SK-N-SH treated with all-trans-retinoic acid at 6 μM for 48 hours (cell line): Measurements from ENCODE around the gene MEF2C.
"Not testable (repeated sequence)": the region's sequence is repeated elsewhere in the genome, so short reads cannot be mapped to it uniquely, and the experiment has no call there.

Experiments
- BACH2 ChIP-seq: fragments of 250-450 bp; sonication (Bioruptor Pico); IDR thresholded peaks from 2 replicates; pipeline ENCODE4 v1.9.0; 2021; ENCODE audit warnings: mild to moderate bottlenecking, borderline replicate concordance
- ISL1 ChIP-seq: fragments of 250-450 bp; sonication (Bioruptor Pico); IDR thresholded peaks from 2 replicates; pipeline ENCODE4 v2.1.2; 2022; ENCODE audit warnings: mild to moderate bottlenecking, moderate library complexity
- SNAI2 ChIP-seq: fragments of 250-450 bp; sonication (Bioruptor Pico); IDR thresholded peaks from 2 replicates; pipeline ENCODE4 v1.5.0; 2020; ENCODE audit warnings: mild to moderate bottlenecking, moderate library complexity
- ZNF70 ChIP-seq: fragments of 450-650 bp; formaldehyde crosslinking; IDR thresholded peaks from 2 replicates; pipeline ENCODE4 v1.5.0; 2020; ENCODE audit warnings: mild to moderate bottlenecking, moderate library complexity
- ZNF8 ChIP-seq: fragments of 450-650 bp; formaldehyde crosslinking; IDR thresholded peaks from 2 replicates; pipeline ENCODE4 v1.5.0; 2020; ENCODE audit warnings: mild to moderate bottlenecking, moderate library complexity
- TF ChIP-seq, protein P1 (sequence below): fragments of 250-450 bp; sonication (Bioruptor Pico); IDR thresholded peaks from 2 replicates; pipeline ENCODE4 v1.5.1; 2020; ENCODE audit warnings: low read depth, mild to moderate bottlenecking, moderate library complexity
- TF ChIP-seq, protein P2 (sequence below): fragments of 250-450 bp; sonication (Bioruptor Pico); IDR thresholded peaks from 2 replicates; pipeline ENCODE4 v1.8.0; 2020; ENCODE audit warnings: mild to moderate bottlenecking, moderate library complexity, borderline replicate concordance

- TF ChIP-seq, protein P1, sequence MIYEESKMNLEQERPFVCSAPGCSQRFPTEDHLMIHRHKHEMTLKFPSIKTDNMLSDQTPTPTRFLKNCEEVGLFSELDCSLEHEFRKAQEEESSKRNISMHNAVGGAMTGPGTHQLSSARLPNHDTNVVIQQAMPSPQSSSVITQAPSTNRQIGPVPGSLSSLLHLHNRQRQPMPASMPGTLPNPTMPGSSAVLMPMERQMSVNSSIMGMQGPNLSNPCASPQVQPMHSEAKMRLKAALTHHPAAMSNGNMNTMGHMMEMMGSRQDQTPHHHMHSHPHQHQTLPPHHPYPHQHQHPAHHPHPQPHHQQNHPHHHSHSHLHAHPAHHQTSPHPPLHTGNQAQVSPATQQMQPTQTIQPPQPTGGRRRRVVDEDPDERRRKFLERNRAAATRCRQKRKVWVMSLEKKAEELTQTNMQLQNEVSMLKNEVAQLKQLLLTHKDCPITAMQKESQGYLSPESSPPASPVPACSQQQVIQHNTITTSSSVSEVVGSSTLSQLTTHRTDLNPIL (CRISPR knock-in tag) = not testable (repeated sequence)
- not testable (repeated sequence) for TF ChIP-seq ZNF70, BACH2, ISL1, SNAI2, ZNF8 (CRISPR knock-in tag)
- TF ChIP-seq, protein P2, sequence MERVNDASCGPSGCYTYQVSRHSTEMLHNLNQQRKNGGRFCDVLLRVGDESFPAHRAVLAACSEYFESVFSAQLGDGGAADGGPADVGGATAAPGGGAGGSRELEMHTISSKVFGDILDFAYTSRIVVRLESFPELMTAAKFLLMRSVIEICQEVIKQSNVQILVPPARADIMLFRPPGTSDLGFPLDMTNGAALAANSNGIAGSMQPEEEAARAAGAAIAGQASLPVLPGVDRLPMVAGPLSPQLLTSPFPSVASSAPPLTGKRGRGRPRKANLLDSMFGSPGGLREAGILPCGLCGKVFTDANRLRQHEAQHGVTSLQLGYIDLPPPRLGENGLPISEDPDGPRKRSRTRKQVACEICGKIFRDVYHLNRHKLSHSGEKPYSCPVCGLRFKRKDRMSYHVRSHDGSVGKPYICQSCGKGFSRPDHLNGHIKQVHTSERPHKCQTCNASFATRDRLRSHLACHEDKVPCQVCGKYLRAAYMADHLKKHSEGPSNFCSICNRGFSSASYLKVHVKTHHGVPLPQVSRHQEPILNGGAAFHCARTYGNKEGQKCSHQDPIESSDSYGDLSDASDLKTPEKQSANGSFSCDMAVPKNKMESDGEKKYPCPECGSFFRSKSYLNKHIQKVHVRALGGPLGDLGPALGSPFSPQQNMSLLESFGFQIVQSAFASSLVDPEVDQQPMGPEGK = not testable (repeated sequence)
Observed at GRCh38 chr5:88901077-88901476, 18.1 kb upstream of the MEF2C start.
